Activated gamma-delta T cell treated with Interleukin-2 at 50 U/mL for 16 hours (primary cell): ENCODE measurements around the gene HOXB4.

Experiments used
- DNase-seq: peaks from one replicate; pipeline ENCODE4 v3.0.0-alpha.2; 2020

Gene HOXB4

GRCh38 chr17:48556576-48557401 is 21.4 kb downstream of the HOXB4 start:
- no peak for DNase-seq

GRCh38 chr17:48556229-48556575 is 21.9 kb downstream of the HOXB4 start:
- no peak for DNase-seq

- DNase-seq = no peak
Measured at GRCh38 chr17:48555258-48556228, 22.6 kb downstream of the HOXB4 start.

- DNase-seq = no peak
Measured at GRCh38 chr17:48554412-48555257, 23.5 kb downstream of the HOXB4 start.

GRCh38 chr17:48553826-48554225 is 24.3 kb downstream of the HOXB4 start:
- DNase-seq = no peak

GRCh38 chr17:48553190-48553547 is 25.0 kb downstream of the HOXB4 start:
- DNase-seq = no peak

- DNase-seq = no peak
Measured at GRCh38 chr17:48552466-48553189, 25.5 kb downstream of the HOXB4 start.

GRCh38 chr17:48551596-48552465 is 26.3 kb downstream of the HOXB4 start:
- DNase-seq = no peak

GRCh38 chr17:48551214-48551555 is 27.0 kb downstream of the HOXB4 start:
- no peak for DNase-seq

- no peak for DNase-seq
Measured at GRCh38 chr17:48550502-48551213, 27.5 kb downstream of the HOXB4 start.

GRCh38 chr17:48549914-48550501 is 28.1 kb downstream of the HOXB4 start:
- DNase-seq = no peak

GRCh38 chr17:48549281-48549630 is 28.9 kb downstream of the HOXB4 start:
- DNase-seq = no peak

- no peak for DNase-seq
Measured at GRCh38 chr17:48548523-48549280, 29.4 kb downstream of the HOXB4 start.

GRCh38 chr17:48547808-48548522 is 30.2 kb downstream of the HOXB4 start:
- DNase-seq = peak; percentile 32

GRCh38 chr17:48546924-48547807 is 31.0 kb downstream of the HOXB4 start:
- DNase-seq = no peak

GRCh38 chr17:48546137-48546923 is 31.8 kb downstream of the HOXB4 start:
- no peak for DNase-seq

GRCh38 chr17:48545539-48545938 is 32.6 kb downstream of the HOXB4 start:
- DNase-seq = no peak
